Prostate gland (tissue), 2 donors: ENCODE data around the gene PPM1N.

Experiments used
- CTCF ChIP-seq, 4 experiments: fragments of 200-600 bp in 2 of 4; fragments of 450-650 bp in 2 of 4; sonication (generic) in 2 of 4; IDR thresholded peaks; 1 replicate in 3 of 4; 2 replicates in 1 of 4; pipeline ENCODE4 v1.5.1; 2016 to 2019; ENCODE audit warnings: antibody characterized with exemption in 4 of 4, mild to moderate bottlenecking in 2 of 4, moderate library complexity in 2 of 4
- POLR2A ChIP-seq: fragments of 450-650 bp; IDR thresholded peaks from one replicate; pipeline ENCODE4 v1.6.1; 2016; ENCODE audit warnings: antibody characterized with exemption, mild to moderate bottlenecking
- POLR2AphosphoS5 ChIP-seq: sonication (generic); formaldehyde crosslinking; IDR thresholded peaks from one replicate; pipeline ENCODE4 v1.6.1; 2017; ENCODE audit warnings: antibody characterized with exemption

GRCh38 chr19:45471931-45472562 lies 26.2 kb upstream of the PPM1N start:
- TF ChIP-seq POLR2A (no peak), CTCF (IDR thresholded peaks at IDR 0.05) (no peak), POLR2AphosphoS5 (no peak)
